HG03135 (cell line): ENCODE data around the gene PRMT3.
"Not testable (repeated sequence)": the region's sequence is repeated elsewhere in the genome, so short reads cannot be mapped to it uniquely, and the experiment has no call there.

Source experiments
- ATAC-seq: cut with Tn5 transposase; IDR thresholded peaks from one replicate; pipeline ENCODE4 v1.9.1; 2021; ENCODE audit warnings: mild to moderate bottlenecking, moderate library complexity; ENCODE audit not compliant: unreplicated experiment

Gene PRMT3

DNA sequence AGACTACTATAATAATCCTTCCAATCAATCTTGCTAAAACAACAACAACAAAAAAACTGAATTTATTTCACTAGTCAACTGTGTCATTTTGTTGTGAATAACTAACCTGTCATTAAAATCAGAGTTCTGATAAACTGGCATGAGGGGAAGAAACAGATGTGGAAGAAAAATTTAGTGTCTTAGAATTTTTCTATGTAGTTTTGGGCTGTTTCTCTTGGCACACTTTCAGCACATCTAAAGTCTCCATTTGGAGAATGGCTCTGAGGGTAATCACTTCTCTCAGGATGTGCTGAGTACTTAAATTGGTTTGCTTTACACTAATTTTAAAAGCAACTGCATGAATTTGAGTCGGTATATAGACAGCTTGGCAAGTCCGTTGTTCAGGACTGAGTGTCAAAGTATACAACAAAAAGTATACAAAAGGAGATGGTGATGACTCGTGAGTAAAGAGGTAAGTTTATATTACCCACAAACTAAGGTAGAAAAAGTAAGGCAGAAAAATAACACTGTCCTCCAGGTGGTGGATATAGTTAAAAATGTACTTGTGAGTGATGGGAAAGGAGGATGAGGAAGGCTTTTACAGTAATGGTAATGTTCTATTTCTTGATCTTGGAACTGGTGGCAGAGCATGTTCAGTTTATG is 13.8 kb upstream of the PRMT3 start:
- no peak for ATAC-seq

DNA sequence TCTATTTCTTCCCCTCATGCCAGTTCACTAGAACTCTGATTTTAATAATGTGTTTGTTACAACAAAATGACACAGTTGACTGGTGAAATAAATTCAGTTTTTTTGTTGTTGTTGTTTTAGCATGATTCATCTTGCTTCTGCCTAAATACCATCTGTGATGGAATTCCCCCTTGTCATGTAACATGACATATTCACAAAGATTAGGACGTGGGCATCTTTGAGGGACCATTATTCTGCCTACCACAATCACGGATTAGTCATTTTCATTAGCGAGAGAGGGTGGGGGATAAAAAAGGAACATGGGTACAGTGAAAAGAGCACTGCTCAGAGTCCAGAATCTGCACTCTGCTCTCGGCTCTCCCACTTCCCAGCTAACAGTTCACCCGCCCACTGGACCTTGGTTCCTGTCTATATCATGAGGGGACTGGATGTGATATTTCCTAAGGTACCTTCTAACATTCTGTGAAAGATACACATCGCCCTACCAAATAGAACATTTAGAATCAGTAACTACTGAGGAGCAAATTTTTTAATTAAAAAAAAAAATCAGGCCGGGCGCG is 12.7 kb upstream of the PRMT3 start:
- no peak for ATAC-seq

DNA sequence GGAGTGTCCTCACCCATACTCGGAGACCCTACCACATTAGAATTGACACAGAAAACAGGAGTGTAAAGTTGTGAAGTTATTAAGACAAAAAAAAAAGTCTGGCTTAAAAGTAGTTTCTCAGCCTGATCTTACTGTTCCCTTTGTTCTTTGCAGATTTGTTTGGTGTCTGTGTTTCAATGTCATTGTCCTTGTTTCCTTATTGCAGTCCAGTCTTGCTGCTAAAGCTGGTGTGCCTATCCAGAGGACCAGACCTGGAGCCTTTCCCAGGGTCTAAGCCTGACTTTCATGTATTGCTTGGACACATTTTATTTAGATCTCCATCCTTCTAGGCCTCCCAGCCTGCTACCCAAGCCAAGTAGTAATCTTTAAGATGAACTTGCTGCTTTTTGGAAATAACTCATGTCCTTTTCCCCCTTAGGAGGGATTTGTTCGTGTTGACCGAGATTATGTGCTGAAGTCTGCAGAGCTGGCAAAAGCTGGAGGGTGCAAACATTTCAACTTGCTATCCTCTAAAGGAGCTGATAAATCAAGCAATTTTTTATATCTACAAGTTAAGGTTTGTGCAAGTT is 11.3 kb upstream of the PRMT3 start:
- no peak for ATAC-seq

DNA sequence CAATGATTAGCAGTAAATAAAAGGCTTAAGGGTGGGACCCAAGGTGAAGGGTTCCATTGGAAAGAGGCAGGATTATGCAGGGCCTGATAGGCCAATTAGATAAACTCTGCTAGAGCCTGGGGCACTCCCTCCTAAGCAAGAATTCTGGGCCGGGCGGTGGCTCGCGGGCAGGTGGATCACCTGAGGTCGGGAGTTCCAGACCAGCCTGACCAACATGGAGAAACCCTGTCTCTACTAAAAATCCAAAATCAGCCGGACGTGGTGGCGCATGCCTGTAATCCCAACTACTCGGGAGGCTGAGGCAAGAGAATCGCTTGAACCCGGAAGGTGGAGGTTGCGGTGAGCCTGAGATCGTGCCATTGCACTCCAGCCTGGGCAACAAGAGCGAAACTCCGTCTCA is 1.5 kb upstream of the PRMT3 start:
- ATAC-seq, result not testable (repeated sequence)

DNA sequence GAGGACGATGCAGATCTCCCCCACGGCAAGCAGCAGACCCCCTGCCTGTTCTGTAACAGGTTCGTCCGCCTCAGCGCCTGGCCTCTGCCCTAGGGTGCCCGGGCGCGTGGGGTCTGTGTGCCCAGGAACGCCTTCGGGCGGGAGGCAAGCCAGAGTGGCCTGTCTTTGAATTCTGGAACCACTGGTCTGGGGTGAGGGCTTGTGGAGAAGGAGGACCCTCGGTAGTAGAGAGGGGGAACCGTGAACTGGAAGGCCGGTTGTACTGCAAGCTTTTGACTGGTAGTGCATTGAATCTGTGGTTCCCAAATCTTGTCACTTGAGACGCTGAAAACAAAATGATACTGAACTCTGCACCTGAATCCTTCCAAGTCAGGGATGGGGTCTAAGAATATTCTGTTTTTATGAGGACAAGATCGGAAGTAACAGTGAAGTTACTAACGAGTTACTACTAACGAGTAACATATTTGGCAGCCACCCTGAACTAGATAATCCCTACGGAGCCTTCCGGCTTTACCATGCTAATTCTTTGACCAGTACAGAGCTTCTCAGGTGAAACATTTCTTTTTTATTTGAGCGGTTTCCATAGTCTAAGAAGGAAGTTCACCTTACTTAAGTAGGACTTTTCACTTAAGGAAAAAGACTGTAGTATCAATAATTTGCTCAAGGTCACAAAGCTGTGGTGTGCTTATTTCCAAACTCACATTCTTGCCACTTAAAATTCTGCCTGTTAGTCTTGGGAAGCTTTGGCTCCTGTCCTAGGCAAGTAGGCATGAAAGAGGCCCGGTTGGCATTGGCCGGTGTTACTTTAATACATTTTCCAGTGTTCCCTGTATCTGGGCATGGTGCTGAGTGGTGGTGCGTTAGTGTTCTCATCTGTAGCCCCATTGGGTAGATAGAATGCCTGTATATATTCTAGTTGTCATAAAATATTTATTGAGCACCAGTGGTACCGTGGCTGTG is 860 bp downstream of the PRMT3 start:
- peak; percentile 28 for ATAC-seq

DNA sequence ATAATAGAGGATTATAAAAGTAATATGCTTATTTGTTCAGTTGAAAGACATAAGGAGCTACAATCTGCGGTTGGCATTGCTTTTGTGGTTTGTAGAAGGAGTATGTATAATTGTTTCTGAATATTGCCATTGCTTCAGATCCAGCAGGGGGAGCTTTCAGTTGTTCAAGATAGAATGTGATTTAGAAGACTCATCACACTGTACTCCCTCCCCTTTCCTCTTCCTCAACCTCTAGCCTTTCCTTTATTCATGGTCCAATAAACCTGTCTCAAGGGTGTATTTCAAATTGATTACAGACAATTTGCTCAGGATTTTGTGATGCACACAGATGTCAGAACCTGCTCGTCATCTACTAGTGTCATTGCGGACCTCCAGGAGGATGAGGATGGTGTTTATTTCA is 9.8 kb downstream of the PRMT3 start:
- peak; percentile 79 for ATAC-seq

DNA sequence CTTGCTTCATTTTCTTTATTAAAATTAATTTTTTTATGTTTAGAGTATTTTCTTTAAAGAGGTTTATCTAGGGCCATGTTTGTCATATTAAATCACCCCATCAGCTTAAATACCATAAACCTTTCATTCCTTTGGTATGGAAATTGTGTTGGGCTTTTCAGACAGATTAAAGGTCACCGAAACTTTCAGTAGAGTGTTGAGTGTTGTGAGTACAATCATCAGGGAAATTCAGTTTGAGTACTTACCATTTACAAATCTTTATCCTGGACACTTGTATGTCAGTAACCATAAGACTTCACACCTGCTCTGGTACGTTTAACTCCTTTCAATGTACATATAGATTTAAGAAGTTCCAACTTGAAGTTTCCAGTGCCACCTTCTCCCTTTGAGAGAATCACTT is 12.0 kb downstream of the PRMT3 start:
- ATAC-seq, result no peak

DNA sequence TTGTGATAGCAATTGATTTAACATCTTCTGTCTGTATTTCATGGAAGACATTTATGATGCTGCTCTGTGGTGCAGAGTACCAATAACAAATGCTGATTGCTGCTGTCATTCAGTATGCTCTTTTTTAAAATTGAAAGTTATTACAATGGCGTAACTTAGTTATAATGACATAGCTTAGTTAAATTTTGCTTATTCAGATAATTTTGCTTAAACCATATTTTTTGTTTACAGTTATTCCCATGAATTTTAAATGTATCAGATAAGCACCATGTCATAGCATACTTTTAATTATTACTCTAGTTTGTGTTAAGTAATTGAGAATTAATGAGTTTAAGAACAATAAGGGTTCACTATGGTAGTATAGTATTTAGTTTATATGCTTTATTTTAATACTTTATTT is 15.5 kb downstream of the PRMT3 start:
- ATAC-seq, result no peak

DNA sequence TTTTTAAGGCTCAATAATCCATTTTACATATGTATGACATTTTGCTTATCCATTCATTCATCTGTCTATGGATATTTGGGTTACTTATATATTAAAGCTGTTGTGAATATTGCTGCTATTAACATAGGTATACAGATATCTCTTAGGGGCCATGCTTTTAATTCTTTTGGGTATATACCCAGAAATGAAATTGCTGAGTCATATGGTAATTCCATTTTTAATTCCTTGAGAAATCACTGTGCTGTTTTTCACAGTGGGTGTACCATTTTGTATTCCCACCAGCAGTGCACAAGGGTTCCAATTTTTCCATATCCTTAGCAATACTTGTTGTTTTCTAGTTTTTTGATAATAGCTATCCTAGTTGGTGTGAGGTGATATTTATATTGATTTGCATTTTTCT is 19.0 kb downstream of the PRMT3 start:
- ATAC-seq, result no peak

DNA sequence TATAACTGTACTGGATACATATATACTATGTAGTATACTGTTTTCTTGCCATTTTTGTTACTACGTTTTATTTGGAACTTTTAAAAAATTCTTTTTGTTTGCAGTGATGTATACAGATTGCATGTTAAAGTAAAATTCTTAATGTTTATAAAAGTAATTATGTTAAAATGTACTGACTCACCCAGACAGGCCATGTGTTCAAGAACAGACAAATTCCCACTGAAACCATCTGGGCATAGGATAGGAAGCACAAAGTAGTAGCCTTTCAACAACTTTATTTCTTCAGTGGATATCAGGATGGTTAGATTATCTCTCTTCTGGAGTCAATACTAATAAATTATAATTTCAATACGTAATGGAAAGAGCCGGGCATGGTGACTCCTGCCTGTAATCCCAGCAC is 19.8 kb downstream of the PRMT3 start:
- no peak for ATAC-seq

DNA sequence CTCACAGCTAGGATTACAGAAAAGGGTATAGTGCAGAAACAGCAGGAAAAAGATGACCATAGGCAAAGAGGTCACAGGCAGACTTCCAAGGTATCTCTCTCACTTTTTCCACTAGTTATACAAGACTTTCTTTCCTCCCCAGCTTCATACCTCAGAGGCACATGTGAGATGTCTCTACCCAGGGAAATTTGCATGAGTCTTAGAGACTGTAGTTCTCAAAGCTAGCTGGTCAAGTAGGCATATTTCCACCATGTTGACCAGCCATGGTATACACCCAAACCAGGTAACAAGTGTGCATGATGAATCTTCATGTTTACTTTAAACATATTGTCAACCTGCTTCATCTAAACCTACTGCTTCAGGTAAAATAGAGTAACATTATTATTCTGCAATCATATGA is 27.9 kb downstream of the PRMT3 start:
- no peak for ATAC-seq

DNA sequence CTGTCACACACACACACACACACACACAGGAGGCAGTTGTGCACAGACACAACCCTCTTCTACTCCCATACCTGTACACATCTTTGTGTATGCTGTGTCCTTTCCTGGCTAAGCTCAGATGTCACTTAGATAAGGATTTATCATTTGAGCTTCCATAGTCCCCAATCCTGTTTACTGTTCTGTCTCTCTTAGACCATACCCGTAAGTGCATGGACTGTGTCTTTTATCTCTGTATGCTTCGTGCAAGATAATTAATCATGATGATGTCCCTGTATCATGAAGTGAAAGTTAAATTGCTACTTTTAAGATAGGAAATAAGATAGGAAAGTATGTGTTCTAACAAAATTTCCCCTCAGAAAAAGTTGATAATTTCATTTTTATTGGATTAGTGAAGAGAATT is 30.3 kb downstream of the PRMT3 start:
- no peak for ATAC-seq

DNA sequence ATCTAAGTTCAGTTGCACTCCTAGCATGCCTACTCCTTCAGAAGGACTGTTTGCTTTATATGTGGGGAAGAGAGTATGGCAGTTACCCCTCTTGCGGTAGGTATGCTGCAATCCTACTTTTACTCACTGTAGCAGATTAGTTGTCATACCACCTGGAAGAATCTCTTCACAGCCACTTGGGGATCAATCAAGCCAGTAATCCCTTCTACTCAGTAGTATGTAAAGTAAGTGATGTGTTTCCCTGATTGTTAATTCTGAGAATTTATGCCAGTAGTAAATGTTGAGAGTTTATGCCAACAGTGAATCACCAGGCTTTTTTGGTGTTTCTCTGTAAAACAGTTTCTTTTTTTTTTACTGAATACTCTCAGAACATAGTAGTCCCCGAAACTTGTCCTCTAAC is 34.4 kb downstream of the PRMT3 start:
- ATAC-seq, result no peak

DNA sequence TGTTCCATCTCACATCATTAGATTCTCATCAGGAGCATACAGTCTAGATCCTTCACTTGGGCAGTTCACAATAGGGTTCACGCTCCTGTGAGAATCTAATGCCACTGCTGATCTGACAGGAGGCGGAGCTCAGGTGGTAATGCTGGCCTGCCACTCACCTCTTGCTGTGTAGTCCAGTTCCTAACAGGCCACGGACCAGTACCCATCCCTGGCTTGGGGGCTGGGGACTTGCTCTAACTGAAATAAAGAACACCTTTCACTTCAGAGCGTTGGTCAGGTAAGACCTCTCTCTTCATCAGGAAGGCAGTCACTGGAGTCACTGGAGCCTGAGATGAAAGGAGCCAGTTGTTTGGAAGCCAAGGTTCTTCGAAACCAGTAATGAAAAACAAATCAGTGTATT is 41.7 kb downstream of the PRMT3 start:
- no peak for ATAC-seq

DNA sequence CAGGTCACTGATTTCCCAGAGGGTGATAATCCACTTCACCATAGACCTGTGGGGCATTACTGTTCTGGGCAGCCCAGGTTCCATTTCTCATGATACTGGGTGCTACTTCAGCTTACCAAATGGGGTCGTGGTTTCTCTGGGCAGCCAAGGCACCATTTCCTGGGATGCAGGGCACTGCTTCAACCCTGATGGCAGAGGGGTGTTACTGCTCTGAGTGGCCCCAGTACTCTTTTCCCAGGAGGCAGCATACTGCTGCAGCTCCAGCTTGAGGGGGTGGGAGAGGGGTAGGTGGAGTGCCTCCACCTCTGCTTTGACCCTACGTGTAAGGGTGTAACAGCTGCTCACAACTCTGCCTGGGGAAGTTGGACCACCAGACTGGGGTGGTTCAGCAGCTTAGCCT is 51.1 kb downstream of the PRMT3 start:
- ATAC-seq, result no peak

DNA sequence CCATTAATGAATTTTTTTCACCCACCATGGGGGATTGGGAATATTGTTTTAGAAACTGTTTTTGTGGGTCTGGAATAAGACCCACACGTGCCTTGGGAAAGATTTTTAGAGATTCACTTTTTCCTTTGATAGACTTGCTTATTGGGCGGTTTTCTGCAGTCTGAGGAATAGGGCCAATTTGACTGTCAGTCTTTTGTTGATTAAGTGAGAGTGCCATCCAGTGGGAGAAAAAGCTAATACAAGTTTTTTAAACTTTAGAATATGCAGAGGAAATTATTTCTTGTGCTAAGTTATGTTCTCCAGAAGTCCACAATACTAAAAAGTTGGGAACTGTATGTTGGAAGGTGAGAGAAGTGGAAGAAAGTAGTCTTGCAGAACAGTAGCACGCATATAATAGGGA is 56.1 kb downstream of the PRMT3 start:
- ATAC-seq, result no peak

DNA sequence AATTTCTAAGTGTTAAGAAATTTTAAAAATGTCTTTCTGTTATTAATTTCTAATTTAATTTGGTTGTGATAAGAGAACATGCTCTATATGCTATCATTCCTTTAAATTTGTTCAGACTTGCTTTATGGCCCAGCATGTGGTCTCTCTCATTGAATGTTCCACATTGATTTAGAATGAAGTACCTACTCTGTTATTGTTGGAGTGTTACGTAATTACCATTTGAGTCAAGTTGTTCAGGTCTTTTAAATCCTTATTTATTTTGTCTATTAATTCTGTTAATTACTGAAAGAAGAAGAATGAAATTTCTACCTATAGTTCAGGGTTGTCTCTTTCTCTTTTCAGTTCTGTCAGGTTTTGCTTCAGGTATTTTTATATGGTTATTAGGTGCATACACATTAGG is 57.0 kb downstream of the PRMT3 start:
- no peak for ATAC-seq

DNA sequence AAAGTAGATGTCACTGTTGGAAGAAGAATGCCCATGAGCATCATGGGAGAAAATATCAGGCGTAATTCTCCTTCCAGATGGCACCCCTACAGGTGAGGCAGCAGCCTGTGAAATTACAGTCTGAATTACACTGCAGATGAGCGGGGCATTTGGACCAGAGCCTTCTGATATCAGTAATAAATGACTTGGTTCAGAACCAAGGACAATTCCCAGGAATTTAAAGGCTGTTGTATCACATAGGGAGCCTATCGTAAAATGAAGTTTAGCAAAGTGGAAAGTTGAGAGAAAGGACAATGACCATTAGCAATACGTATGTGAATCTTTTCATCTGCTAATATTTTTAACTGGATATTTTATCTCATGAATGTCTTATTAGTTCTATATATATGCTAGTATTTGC is 61.3 kb downstream of the PRMT3 start:
- no peak for ATAC-seq

DNA sequence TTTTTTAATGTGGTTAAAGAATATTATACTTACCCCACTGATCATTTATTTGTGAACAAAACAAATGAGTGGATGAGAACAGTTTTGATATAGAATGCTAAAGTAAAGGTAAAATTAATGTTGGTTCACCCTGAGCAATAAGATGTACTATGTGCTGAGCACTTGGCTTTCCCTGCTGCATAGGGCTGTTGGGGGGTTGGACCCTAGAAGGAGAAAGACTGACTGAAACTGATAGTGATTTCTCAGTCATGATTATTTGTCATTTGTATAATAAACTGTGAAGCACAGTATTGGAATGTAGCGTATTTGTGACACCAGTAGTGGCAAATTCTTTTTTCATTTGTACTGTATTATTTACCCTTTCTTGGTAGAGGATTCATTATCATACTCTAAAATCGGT is 63.3 kb downstream of the PRMT3 start:
- ATAC-seq, result no peak

DNA sequence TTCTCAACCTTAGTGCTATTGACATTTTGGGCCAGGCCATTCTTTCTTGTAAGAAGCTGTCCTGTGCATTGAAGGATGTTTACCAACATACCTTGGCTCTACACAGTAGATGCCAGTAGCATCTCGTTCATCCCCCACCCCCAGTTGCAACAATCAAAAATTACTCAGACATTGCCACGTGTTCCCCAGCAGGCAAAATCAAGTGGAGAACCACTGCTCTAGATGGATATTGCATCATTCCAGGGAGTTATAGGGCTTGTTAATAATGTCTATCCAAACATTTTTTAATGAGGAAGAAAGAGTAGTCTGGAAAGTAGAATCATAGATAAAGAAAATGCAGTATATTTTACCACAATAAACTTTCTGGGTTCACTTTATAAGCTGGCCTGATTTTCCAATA is 64.1 kb downstream of the PRMT3 start:
- no peak for ATAC-seq

DNA sequence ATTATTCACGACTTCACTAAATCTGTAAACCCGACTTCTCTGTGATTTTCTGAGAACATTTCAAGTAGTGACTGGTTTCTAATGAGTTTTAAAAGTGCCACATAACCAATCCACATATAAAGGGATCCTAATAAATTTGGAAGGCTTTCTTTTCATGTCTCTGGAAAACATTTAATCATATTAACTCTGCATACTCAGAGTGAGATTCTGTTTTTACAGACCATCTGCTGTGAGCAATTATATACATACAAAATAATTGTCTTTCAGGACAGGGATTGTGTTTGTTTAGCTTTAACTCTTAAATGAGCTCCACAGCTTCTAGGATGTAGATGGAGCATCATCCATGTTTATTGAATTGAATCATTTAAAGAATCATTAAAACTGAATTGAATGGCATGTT is 65.1 kb downstream of the PRMT3 start:
- ATAC-seq, result no peak
